Measurements from ENCODE around the gene SERPINB8.
A peak's percentile ranks its signal among the peaks of the same experiment; 100 is the strongest.

Gene SERPINB8

GRCh38 chr18:63965716-63966330, 4.1 kb upstream of the SERPINB8 start:
- DNase-seq: no peak

GRCh38 chr18:63970809-63971205, 926 bp downstream of the SERPINB8 start:
- DNase-seq: peak; percentile 56

- no peak for DNase-seq
Observed at GRCh38 chr18:63971320-63972001, 1.6 kb downstream of the SERPINB8 start.

- no peak for DNase-seq
Observed at GRCh38 chr18:63972002-63972376, 2.1 kb downstream of the SERPINB8 start.

- no peak for DNase-seq
Observed at GRCh38 chr18:63974991-63975390, 5.1 kb downstream of the SERPINB8 start.

GRCh38 chr18:63975628-63976027, 5.7 kb downstream of the SERPINB8 start:
- DNase-seq: no peak

- no peak for DNase-seq
Observed at GRCh38 chr18:63977040-63977439, 7.2 kb downstream of the SERPINB8 start.

- DNase-seq: peak; percentile 35
Observed at GRCh38 chr18:63979409-63979920, 9.6 kb downstream of the SERPINB8 start.

GRCh38 chr18:63980027-63980426, 10.1 kb downstream of the SERPINB8 start:
- no peak for DNase-seq

- DNase-seq: no peak
Observed at GRCh38 chr18:63980896-63981460, 11.1 kb downstream of the SERPINB8 start.

GRCh38 chr18:63981719-63982118, 11.8 kb downstream of the SERPINB8 start:
- DNase-seq: no peak

- no peak for DNase-seq
Observed at GRCh38 chr18:63982361-63982760, 12.5 kb downstream of the SERPINB8 start.

GRCh38 chr18:63986885-63987284, 17.0 kb downstream of the SERPINB8 start:
- DNase-seq: no peak

GRCh38 chr18:63987743-63988142, 17.9 kb downstream of the SERPINB8 start:
- DNase-seq: no peak

- no peak for DNase-seq
Observed at GRCh38 chr18:63992751-63993150, 22.9 kb downstream of the SERPINB8 start.

- DNase-seq: peak; percentile 7
Observed at GRCh38 chr18:63994783-63995399, 25.0 kb downstream of the SERPINB8 start.

GRCh38 chr18:63997041-63997440, 27.2 kb downstream of the SERPINB8 start:
- DNase-seq: no peak

- DNase-seq: no peak
Observed at GRCh38 chr18:63997606-63998005, 27.7 kb downstream of the SERPINB8 start.

- DNase-seq: peak; percentile 90
Observed at GRCh38 chr18:63999871-64000270, 30.0 kb downstream of the SERPINB8 start.

GRCh38 chr18:64002581-64002980, 32.7 kb downstream of the SERPINB8 start:
- DNase-seq: no peak

- DNase-seq: no peak
Observed at GRCh38 chr18:64009305-64009704, 39.4 kb downstream of the SERPINB8 start.

GRCh38 chr18:64011513-64011912, 41.6 kb downstream of the SERPINB8 start:
- no peak for DNase-seq

- DNase-seq: peak; percentile 24
Observed at GRCh38 chr18:64017870-64018269, 48.0 kb downstream of the SERPINB8 start.
